ENCODE results near the gene HPSE.
"Not testable (repeated sequence)": the region's sequence is repeated elsewhere in the genome, so short reads cannot be mapped to it uniquely, and the experiment has no call there.

Gene HPSE

GRCh38 chr4:83284193-83285054 is 50.2 kb downstream of the HPSE start, which contains the start of gene COQ2:
COQ2 (minus strand) TSS chr4:83284798; CDS start chr4:83284764, 34 bp downstream.
- H3K27ac Mint-ChIP-seq: peak within 1 kb of the TSS; percentile 99
- peaks cover 50% of the 10 kb centered on the region for H3K4me1 Mint-ChIP-seq
- no peaks in the 10 kb centered on the region for H3K27me3 Mint-ChIP-seq
- CTCF ChIA-PET: interaction anchor here (0.5 to 5.5 kb wide), 16 partner anchors 9 to 432 kb away, joined by 3 to 43 read pairs (median 6); partner anchors contain the start of genes COPS4, HELQ and MRPS18C
- DNase-seq: peak; percentile 97
- H3K4me3 Mint-ChIP-seq: peak within 1 kb of the TSS; percentile 92
- no peaks in the 10 kb centered on the region for H3K9me3 Mint-ChIP-seq
- H3K36me3 Mint-ChIP-seq: peaks cover 3% of the 10 kb centered on the region

GRCh38 chr4:83283181-83283580 is 51.5 kb downstream of the HPSE start:
- no peaks in the 10 kb centered on the region for H3K9me3 Mint-ChIP-seq
- peak overlapping the region; percentile 92 for H3K4me3 Mint-ChIP-seq
- CTCF ChIA-PET: interaction anchor here (0.8 to 5.5 kb wide), 18 partner anchors 10 to 431 kb away, joined by 3 to 43 read pairs (median 4); partner anchors contain the start of genes COPS4, HELQ and MRPS18C
- H3K27ac Mint-ChIP-seq: peak overlapping the region; percentile 85
- H3K36me3 Mint-ChIP-seq: peaks cover 8% of the 10 kb centered on the region
- no peaks in the 10 kb centered on the region for H3K27me3 Mint-ChIP-seq
- DNase-seq: no peak
- H3K4me1 Mint-ChIP-seq: peaks cover 50% of the 10 kb centered on the region

- H3K36me3 Mint-ChIP-seq: peaks cover 8% of the 10 kb centered on the region
- H3K4me3 Mint-ChIP-seq: no peak overlapping the region
- no peaks in the 10 kb centered on the region for H3K27me3 Mint-ChIP-seq
- CTCF ChIA-PET: interaction anchor here (0.6 to 5.5 kb wide), 15 partner anchors 11 to 430 kb away, joined by 3 to 43 read pairs (median 7); partner anchors contain the start of gene COPS4
- no peaks in the 10 kb centered on the region for H3K9me3 Mint-ChIP-seq
- peak; percentile 73 for DNase-seq
- H3K27ac Mint-ChIP-seq: no peak overlapping the region
- peaks cover 54% of the 10 kb centered on the region for H3K4me1 Mint-ChIP-seq
Measured at GRCh38 chr4:83282049-83282535, 52.6 kb downstream of the HPSE start.

- no peak for DNase-seq
Measured at GRCh38 chr4:83281307-83281706, 53.3 kb downstream of the HPSE start.

GRCh38 chr4:83276299-83277040 is 58.2 kb downstream of the HPSE start:
- Mint-ChIP-seq H3K9me3 (no peaks in the 10 kb centered on the region), H3K4me3 (no peak overlapping the region), H3K36me3 (peaks cover 38% of the 10 kb centered on the region), H3K27ac (peak overlapping the region; percentile 53), H3K4me1 (peaks cover 27% of the 10 kb centered on the region), H3K27me3 (no peaks in the 10 kb centered on the region)
- no peak for DNase-seq
- CTCF ChIA-PET: no interaction called here

More at GRCh38 chr4:83281307-83281706, 53.3 kb downstream of the HPSE start:
- CTCF ChIA-PET: interaction anchor here (0.6 to 5.5 kb wide), 26 partner anchors 10 to 429 kb away, joined by 3 to 43 read pairs (median 5); partner anchors contain the start of gene COPS4
- Mint-ChIP-seq H3K4me1 (peaks cover 61% of the 10 kb centered on the region), H3K4me3 (no peak overlapping the region), H3K36me3 (peaks cover 11% of the 10 kb centered on the region), H3K27me3 (no peaks in the 10 kb centered on the region), H3K27ac (no peak overlapping the region), H3K9me3 (no peaks in the 10 kb centered on the region)

GRCh38 chr4:83273926-83274325 is 60.7 kb downstream of the HPSE start:
- CTCF ChIA-PET: interaction anchor here (0.9 to 1.0 kb wide), 2 partner anchors 161 to 222 kb away, joined by 4 read pairs; no protein-coding TSS in a partner anchor

GRCh38 chr4:83272900-83273299 is 61.7 kb downstream of the HPSE start:
- no peak overlapping the region for H3K4me3 Mint-ChIP-seq
- H3K27ac Mint-ChIP-seq: no peak overlapping the region
- CTCF ChIA-PET: interaction anchor here (0.6 to 3.4 kb wide), 3 partner anchors 9 to 160 kb away, joined by 3 to 33 read pairs (median 4); partner anchors contain the start of gene COQ2
- peaks cover 17% of the 10 kb centered on the region for H3K4me1 Mint-ChIP-seq
- no peaks in the 10 kb centered on the region for H3K27me3 Mint-ChIP-seq
- H3K9me3 Mint-ChIP-seq: no peaks in the 10 kb centered on the region
- H3K36me3 Mint-ChIP-seq: peaks cover 44% of the 10 kb centered on the region
- DNase-seq: no peak

More at GRCh38 chr4:83273926-83274325, 60.7 kb downstream of the HPSE start:
- not testable (repeated sequence) for H3K4me3 Mint-ChIP-seq, H3K27ac Mint-ChIP-seq, H3K27me3 Mint-ChIP-seq, H3K9me3 Mint-ChIP-seq, DNase-seq
- Mint-ChIP-seq H3K36me3 (peaks cover 42% of the 10 kb centered on the region), H3K4me1 (peaks cover 14% of the 10 kb centered on the region)

- peaks cover 6% of the 10 kb centered on the region for H3K4me1 Mint-ChIP-seq
- no peak overlapping the region for H3K4me3 Mint-ChIP-seq
- H3K27ac Mint-ChIP-seq: no peak overlapping the region
- no peak for DNase-seq
- peaks cover 33% of the 10 kb centered on the region for H3K36me3 Mint-ChIP-seq
- H3K9me3 Mint-ChIP-seq: no peaks in the 10 kb centered on the region
- CTCF ChIA-PET: no interaction called here
- H3K27me3 Mint-ChIP-seq: no peaks in the 10 kb centered on the region
Measured at GRCh38 chr4:83269256-83269655, 65.4 kb downstream of the HPSE start.

- Mint-ChIP-seq H3K36me3 (peaks cover 33% of the 10 kb centered on the region), H3K9me3 (no peaks in the 10 kb centered on the region), H3K27ac (no peak overlapping the region), H3K27me3 (no peaks in the 10 kb centered on the region), H3K4me3 (no peak overlapping the region), H3K4me1 (peaks cover 6% of the 10 kb centered on the region)
- no peak for DNase-seq
- CTCF ChIA-PET: interaction anchor here (0.6 to 4.3 kb wide), 6 partner anchors 13 to 197 kb away, joined by 3 to 33 read pairs (median 4); no protein-coding TSS in a partner anchor
Measured at GRCh38 chr4:83268491-83268890, 66.2 kb downstream of the HPSE start.

GRCh38 chr4:83267830-83268475 is 66.7 kb downstream of the HPSE start:
- H3K27me3 Mint-ChIP-seq: no peaks in the 10 kb centered on the region
- peaks cover 30% of the 10 kb centered on the region for H3K36me3 Mint-ChIP-seq
- H3K4me1 Mint-ChIP-seq: peaks cover 6% of the 10 kb centered on the region
- H3K4me3 Mint-ChIP-seq: no peak overlapping the region
- DNase-seq: no peak
- no peak overlapping the region for H3K27ac Mint-ChIP-seq
- CTCF ChIA-PET: interaction anchor here (0.6 to 4.3 kb wide), 8 partner anchors 13 to 197 kb away, joined by 3 to 33 read pairs (median 3); no protein-coding TSS in a partner anchor
- H3K9me3 Mint-ChIP-seq: no peaks in the 10 kb centered on the region

- Mint-ChIP-seq H3K4me3 (no peak overlapping the region), H3K36me3 (peaks cover 28% of the 10 kb centered on the region), H3K9me3 (no peaks in the 10 kb centered on the region), H3K27ac (no peak overlapping the region), H3K27me3 (no peaks in the 10 kb centered on the region), H3K4me1 (peaks cover 6% of the 10 kb centered on the region)
- CTCF ChIA-PET: interaction anchor here (0.6 to 4.3 kb wide), 13 partner anchors 10 to 197 kb away, joined by 3 to 33 read pairs (median 3); no protein-coding TSS in a partner anchor
- DNase-seq: no peak
Measured at GRCh38 chr4:83267121-83267829, 67.4 kb downstream of the HPSE start.

GRCh38 chr4:83266689-83267088 is 68.0 kb downstream of the HPSE start:
- peaks cover 32% of the 10 kb centered on the region for H3K36me3 Mint-ChIP-seq
- CTCF ChIA-PET: interaction anchor here (0.6 to 4.3 kb wide), 12 partner anchors 10 to 215 kb away, joined by 3 to 33 read pairs (median 4); no protein-coding TSS in a partner anchor
- no peak overlapping the region for H3K27ac Mint-ChIP-seq
- no peaks in the 10 kb centered on the region for H3K27me3 Mint-ChIP-seq
- DNase-seq: peak; percentile 28
- H3K9me3 Mint-ChIP-seq: no peaks in the 10 kb centered on the region
- no peak overlapping the region for H3K4me3 Mint-ChIP-seq
- peaks cover 6% of the 10 kb centered on the region for H3K4me1 Mint-ChIP-seq

- no peaks in the 10 kb centered on the region for H3K9me3 Mint-ChIP-seq
- peaks cover 18% of the 10 kb centered on the region for H3K4me1 Mint-ChIP-seq
- H3K27ac Mint-ChIP-seq: no peak overlapping the region
- no peaks in the 10 kb centered on the region for H3K27me3 Mint-ChIP-seq
- peaks cover 30% of the 10 kb centered on the region for H3K36me3 Mint-ChIP-seq
- CTCF ChIA-PET: interaction anchor here (1.5 to 4.2 kb wide), 4 partner anchors 17 to 192 kb away, joined by 4 to 24 read pairs (median 18); partner anchors contain the start of gene COQ2
- no peak overlapping the region for H3K4me3 Mint-ChIP-seq
- no peak for DNase-seq
Measured at GRCh38 chr4:83263106-83263505, 71.5 kb downstream of the HPSE start.
